Nephron (organoid): ENCODE measurements around the gene NEDD1.

Experiments
- H3K27ac Mint-ChIP-seq, 3 experiments: 2 replicates each; pipeline ENCODE4 v1.8.0; 2020; ENCODE audit warnings: mixed read lengths in 3 of 3, mild to moderate bottlenecking in 2 of 3, moderate library complexity in 1 of 3
- H3K27me3 Mint-ChIP-seq: 2 replicates; pipeline ENCODE4 v1.8.0; 2021; ENCODE audit warnings: low read depth, mild to moderate bottlenecking, moderate library complexity, mixed read lengths
- H3K36me3 Mint-ChIP-seq: 2 replicates; pipeline ENCODE4 v1.8.0; 2020; ENCODE audit warnings: low read depth, mixed read lengths
- H3K4me1 Mint-ChIP-seq: 2 replicates; pipeline ENCODE4 v1.8.0; 2020; ENCODE audit warnings: mixed read lengths
- H3K4me3 Mint-ChIP-seq, 3 experiments: 2 replicates each; pipeline ENCODE4 v1.8.0; 2020; ENCODE audit warnings: mild to moderate bottlenecking in 3 of 3, mixed read lengths in 3 of 3, moderate library complexity in 2 of 3
- H3K9me3 Mint-ChIP-seq: 2 replicates; pipeline ENCODE4 v1.8.0; 2020; ENCODE audit warnings: mixed read lengths
- CTCF ChIP-seq, 3 experiments: fragments of 200-600 bp; sonication (generic); IDR thresholded peaks; one replicate each; pipeline ENCODE4 v1.5.0; 2021; ENCODE audit warnings: antibody characterized with exemption in 3 of 3; ENCODE audit not compliant: unreplicated experiment in 3 of 3

Gene NEDD1

GRCh38 chr12:96919510-96920210 is 12.6 kb downstream of the NEDD1 start:
- Mint-ChIP-seq H3K9me3 (peaks cover 15% of the 10 kb centered on the region), H3K27ac (no peak overlapping the region), H3K36me3 (peaks cover 60% of the 10 kb centered on the region), H3K27me3 (no peaks in the 10 kb centered on the region), H3K4me1 (no peaks in the 10 kb centered on the region), H3K4me3 (no peak overlapping the region)
- TF ChIP-seq CTCF (IDR thresholded peaks at IDR 0.05; ENCODE audit: unreplicated experiment in 3 of 3): no peak

GRCh38 chr12:96948782-96949181 is 41.7 kb downstream of the NEDD1 start:
- H3K4me3 Mint-ChIP-seq: no peak overlapping the region
- H3K36me3 Mint-ChIP-seq: peaks cover 63% of the 10 kb centered on the region
- no peak overlapping the region for H3K27ac Mint-ChIP-seq
- no peak for TF ChIP-seq CTCF (IDR thresholded peaks at IDR 0.05; ENCODE audit: unreplicated experiment in 3 of 3)
- no peaks in the 10 kb centered on the region for H3K27me3 Mint-ChIP-seq
- H3K9me3 Mint-ChIP-seq: no peaks in the 10 kb centered on the region
- no peaks in the 10 kb centered on the region for H3K4me1 Mint-ChIP-seq

- H3K27me3 Mint-ChIP-seq: peaks cover 8% of the 10 kb centered on the region
- no peak overlapping the region for H3K4me3 Mint-ChIP-seq
- no peak for TF ChIP-seq CTCF (IDR thresholded peaks at IDR 0.05; ENCODE audit: unreplicated experiment in 3 of 3)
- H3K27ac Mint-ChIP-seq: no peak overlapping the region
- no peaks in the 10 kb centered on the region for H3K4me1 Mint-ChIP-seq
- H3K9me3 Mint-ChIP-seq: no peaks in the 10 kb centered on the region
- H3K36me3 Mint-ChIP-seq: no peaks in the 10 kb centered on the region
These were observed 72.5 kb downstream of the NEDD1 start for GRCh38 chr12:96979532-96979931.

GRCh38 chr12:96980991-96981414 is 73.9 kb downstream of the NEDD1 start:
- Mint-ChIP-seq H3K27ac (peak overlapping the region in 1 of 3 experiments; percentile 5), H3K36me3 (no peaks in the 10 kb centered on the region), H3K4me3 (no peak overlapping the region), H3K4me1 (peaks cover under 1% of the 10 kb centered on the region), H3K9me3 (no peaks in the 10 kb centered on the region), H3K27me3 (peaks cover 19% of the 10 kb centered on the region)
- TF ChIP-seq CTCF (IDR thresholded peaks at IDR 0.05; ENCODE audit: unreplicated experiment in 3 of 3): no peak

GRCh38 chr12:96981911-96982310 is 74.9 kb downstream of the NEDD1 start:
- no peaks in the 10 kb centered on the region for H3K9me3 Mint-ChIP-seq

More at GRCh38 chr12:96981911-96982310, 74.9 kb downstream of the NEDD1 start:
- Mint-ChIP-seq H3K36me3 (no peaks in the 10 kb centered on the region), H3K27me3 (peaks cover 28% of the 10 kb centered on the region), H3K27ac (no peak overlapping the region), H3K4me1 (peaks cover 5% of the 10 kb centered on the region), H3K4me3 (no peak overlapping the region)
- TF ChIP-seq CTCF (IDR thresholded peaks at IDR 0.05; ENCODE audit: unreplicated experiment in 3 of 3): no peak
